K562 (cell line): ENCODE results near the gene PDIA4. TPM values are rescaled to one million over a fixed set of nuclear protein-coding genes. Genes with fewer than 3 reads are reported as not detected.

ENCODE experiments used
- ATAC-seq: fragments of 200-7000 bp; cut with Tn5 transposase; 3 replicates; pipeline ENCODE4 v1.9.1; 2020; ENCODE audit warnings: moderate library complexity
- BruUV-seq: library from RNA; stranded (reverse); fragments of 400-500 nt; replicated peaks from 2 replicates; lab custom pipeline; 2021; lab: Mats Ljungman, UMichigan
- CTCF ChIA-PET: fragments of 300-600 bp; formaldehyde crosslinking; extraction: SDS; loops from one replicate; lab custom pipeline; 2021; ENCODE audit warnings: low intra/inter-chr PET ratio; lab: Yijun Ruan, JAX
- POLR2A ChIA-PET: fragments of 300-600, 350-650 bp; sonication (Branson Sonifier 250); formaldehyde crosslinking; extraction: SDS; loops from one replicate; lab custom pipeline; 2021; ENCODE audit warnings: antibody characterized with exemption, inconsistent platforms; lab: Yijun Ruan, JAX
- DNase-seq, 4 experiments: peaks; one replicate each; pipeline versions ENCODE4 v3.0.0 to v3.0.0-alpha.2; 2011 to 2018; ENCODE audit warnings: low spot score in 3 of 4, mixed read lengths in 3 of 4; ENCODE audit errors: extremely low read depth in 1 of 4
- FAIRE-seq: peaks from 2 replicates; lab custom pipeline; 2011; peaks lifted over from hg19 to GRCh38; lab: Jason Lieb, UNC
- H2AFZ ChIP-seq: 2 replicates; pipeline ENCODE4 v1.6.0; 2011; ENCODE audit warnings: low read depth, low read length, control low read depth, inconsistent platforms
- H3K27ac ChIP-seq: fragments of 200-600 bp; 3 replicates; pipeline ENCODE4 v1.8.0; 2011; ENCODE audit warnings: low read depth, mild to moderate bottlenecking, control low read depth, inconsistent platforms, low read length, moderate library complexity, mixed read lengths; ENCODE audit errors: extremely low read depth
- H3K27me3 ChIP-seq, 2 experiments: fragments of 300-600 bp in 1 of 2; 2 replicates in 1 of 2; 3 replicates in 1 of 2; pipeline versions ENCODE4 v1.6.0 to v1.8.0; 2011; ENCODE audit warnings: inconsistent platforms in 2 of 2, low read length in 2 of 2, mild to moderate bottlenecking in 1 of 2, mixed read lengths in 1 of 2, moderate library complexity in 1 of 2; ENCODE audit not compliant: control insufficient read depth in 2 of 2, insufficient read depth in 2 of 2
- H3K36me3 ChIP-seq: fragments of 300-600 bp; 3 replicates; pipeline ENCODE4 v1.8.0; 2011; ENCODE audit warnings: mild to moderate bottlenecking, low read length, inconsistent platforms; ENCODE audit not compliant: control insufficient read depth, insufficient read depth
- H3K4me1 ChIP-seq, 2 experiments: fragments of 200-600 bp in 1 of 2; replicated peaks in 1 of 2; 2 replicates in 1 of 2; 3 replicates in 1 of 2; pipeline versions ENCODE4 v1.5.1 to v1.8.0; 2011; ENCODE audit warnings: inconsistent platforms in 2 of 2, low read length in 2 of 2, mild to moderate bottlenecking in 1 of 2, mixed read lengths in 1 of 2, moderate library complexity in 1 of 2; ENCODE audit not compliant: control insufficient read depth in 2 of 2, insufficient read depth in 2 of 2
- H3K4me2 ChIP-seq: 2 replicates; pipeline ENCODE4 v1.6.1; 2011; ENCODE audit warnings: low read length, control low read depth, inconsistent platforms, mixed read lengths; ENCODE audit not compliant: insufficient read depth
- H3K4me3 ChIP-seq: fragments of 200-600 bp; sonication (generic), shearing (Covaris generic); 2 replicates; pipeline ENCODE4 v1.5.1; 2016; ENCODE audit warnings: control low read depth, inconsistent platforms
- H3K79me2 ChIP-seq: fragments of 200-600 bp; 3 replicates; pipeline ENCODE4 v1.8.0; 2011; ENCODE audit warnings: low read length, inconsistent platforms; ENCODE audit not compliant: control insufficient read depth, insufficient read depth
- H3K9ac ChIP-seq, 2 experiments: 2 replicates each; pipeline versions ENCODE4 v1.6.0 to v1.6.1; 2011; ENCODE audit warnings: low read depth in 2 of 2, low read length in 2 of 2, control low read depth in 1 of 2, inconsistent platforms in 1 of 2, mild to moderate bottlenecking in 1 of 2, mixed read lengths in 1 of 2; ENCODE audit not compliant: insufficient read depth in 1 of 2
- H3K9me1 ChIP-seq: one replicate; pipeline ENCODE4 v1.6.0; 2011; ENCODE audit warnings: inconsistent platforms, mild to moderate bottlenecking, low read length, moderate library complexity; ENCODE audit not compliant: control insufficient read depth, insufficient read depth
- H3K9me3 ChIP-seq: replicated peaks from 2 replicates; pipeline ENCODE4 v1.5.1; 2011; ENCODE audit warnings: low read depth, low read length, inconsistent platforms; ENCODE audit not compliant: control insufficient read depth, insufficient read depth
- H4K20me1 ChIP-seq: replicated peaks from 2 replicates; pipeline ENCODE4 v1.6.1; 2011; ENCODE audit warnings: low read length, inconsistent platforms, mixed read lengths; ENCODE audit not compliant: control insufficient read depth, insufficient read depth
- BCOR ChIP-seq: fragments of 450-650 bp; IDR thresholded peaks from 2 replicates; pipeline ENCODE4 v1.6.1; 2016
- E2F5 ChIP-seq: sonication (generic); formaldehyde crosslinking; IDR thresholded peaks from 2 replicates; pipeline ENCODE4 v1.8.0; 2022; ENCODE audit warnings: mild to moderate bottlenecking, missing genetic modification reagents
- HCFC1 ChIP-seq: IDR thresholded peaks from 2 replicates; pipeline ENCODE4 v1.6.1; 2012; ENCODE audit warnings: low read depth, low read length, improper control_type of control experiment
- HMBOX1 ChIP-seq: sonication (generic); IDR thresholded peaks from 2 replicates; pipeline ENCODE4 v1.6.1; 2016
- KDM5B ChIP-seq: fragments of 200-600 bp; sonication (generic); IDR thresholded peaks from 2 replicates; pipeline ENCODE4 v1.6.1; 2012; ENCODE audit warnings: low read depth, mild to moderate bottlenecking, moderate library complexity, low read length, control low read depth, inconsistent platforms; ENCODE audit not compliant: insufficient replicate concordance
- NFATC3 ChIP-seq: fragments of 450-650 bp; IDR thresholded peaks from 2 replicates; pipeline ENCODE4 v1.6.1; 2017; ENCODE audit warnings: mild to moderate bottlenecking
- NUFIP1 ChIP-seq: fragments of 450-650 bp; IDR thresholded peaks from 2 replicates; pipeline ENCODE4 v1.6.1; 2018; ENCODE audit not compliant: partially characterized antibody
- SAFB ChIP-seq: fragments of 200-400 bp; formaldehyde crosslinking; IDR thresholded peaks from 2 replicates; pipeline ENCODE4 v1.6.1; 2017; ENCODE audit warnings: low read depth, low read length, borderline replicate concordance
- SLC30A9 ChIP-seq: fragments of 250-450 bp; sonication (Bioruptor Pico); IDR thresholded peaks from 2 replicates; pipeline ENCODE4 v1.8.0; 2022; ENCODE audit warnings: mild to moderate bottlenecking, moderate library complexity
- SRSF7 ChIP-seq: fragments of 200-400 bp; formaldehyde crosslinking; optimal IDR thresholded peaks from 2 replicates; pipeline ENCODE3; 2017; ENCODE audit warnings: mild to moderate bottlenecking, low read depth, low read length
- ZBTB17 ChIP-seq: fragments of 450-650 bp; formaldehyde crosslinking; IDR thresholded peaks from 2 replicates; pipeline ENCODE4 v1.4.0; 2020; ENCODE audit warnings: mild to moderate bottlenecking
- ZNF197 ChIP-seq: fragments of 200-800 bp; sonication (Bioruptor generic); IDR thresholded peaks from 2 replicates; pipeline ENCODE4 v1.6.1; 2016; ENCODE audit warnings: low read depth, missing genetic modification characterization, missing compliant biosample characterization
- ZNF354B ChIP-seq: fragments of 250-450 bp; sonication (Bioruptor Pico); IDR thresholded peaks from 2 replicates; pipeline ENCODE4 v1.4.0; 2020
- ZNF395 ChIP-seq: fragments of 200-800 bp; sonication (Bioruptor generic); IDR thresholded peaks from 2 replicates; pipeline ENCODE4 v1.6.1; 2017; ENCODE audit warnings: missing genetic modification characterization, missing compliant biosample characterization
- ZNF41 ChIP-seq: fragments of 250-450 bp; sonication (Bioruptor Pico); conservative IDR thresholded peaks from 2 replicates; pipeline ENCODE4 v1.4.0; 2020; ENCODE audit warnings: mild to moderate bottlenecking
- ZNF431 ChIP-seq: sonication (generic); formaldehyde crosslinking; IDR thresholded peaks from 2 replicates; pipeline ENCODE4 v1.8.0; 2022; ENCODE audit warnings: mild to moderate bottlenecking, missing genetic modification reagents
- ZNF589 ChIP-seq: fragments of 200-800 bp; sonication (Bioruptor generic); IDR thresholded peaks from 2 replicates; pipeline ENCODE4 v1.6.1; 2016; ENCODE audit warnings: low read depth, missing genetic modification characterization, missing compliant biosample characterization
- ZNF740 ChIP-seq, 3 experiments: fragments of 200-800 bp in 1 of 3; sonication (Bioruptor generic) in 1 of 3; sonication (generic) in 1 of 3; formaldehyde crosslinking in 1 of 3; IDR thresholded peaks; 2 replicates each; pipeline versions ENCODE4 v1.6.1 to v1.8.0; 2016 to 2022; ENCODE audit warnings: mild to moderate bottlenecking in 2 of 3, missing compliant biosample characterization in 2 of 3, missing genetic modification characterization in 2 of 3, missing genetic modification reagents in 1 of 3
- WGBS: fragments of 100-300 bp; shearing (Covaris generic); methylation state at CpG from one replicate; pipeline ENCODE4 v1.1.6; 2016; ENCODE audit warnings: low coverage, mixed read lengths; ENCODE audit not compliant: insufficient coverage; ENCODE audit errors: missing lambda C conversion rate; 5-methylcytosine and 5-hydroxymethylcytosine counted together
- in situ Hi-C: fragments of 300-500 bp; cut with MboI; formaldehyde crosslinking; loops from 4 replicates; pipeline ENCODE4 v1.15.0; 2018; ENCODE audit warnings: inconsistent platforms, mixed read lengths
- intact Hi-C: fragments of 100-400 bp; cut with micrococcal nuclease; formaldehyde crosslinking; loops from 2 replicates; pipeline ENCODE4 v1.14.2; 2022
- polyA plus RNA-seq, 8 experiments: library from polyadenylated mRNA; depleted of rRNA in 4 of 8; stranded (reverse) in 5 of 8; unstranded in 3 of 8; fragments of >200 nt; fragmentation: Nextera tagmentation in 2 of 8; fragmentation: Illumina TruSeq in 1 of 8; extraction: Ambion mirVana in 2 of 8; extraction: Trizol in 1 of 8; gene quantifications; 2 replicates each; pipeline versions ENCODE4 v1.2.1 to v1.2.3, GENCODE V29; 2011 to 2014; ENCODE audit warnings: inconsistent platforms in 1 of 8, missing spikeins in 1 of 8
- total RNA-seq, 7 experiments: library from RNA; depleted of rRNA in 6 of 7; stranded (reverse); fragments of >200 nt in 6 of 7; fragmentation: Illumina TruSeq in 2 of 7; extraction: Trizol in 2 of 7; gene quantifications; 2 replicates each; pipeline versions ENCODE4 v1.2.1 to v1.2.3, GENCODE V29; 2011 to 2021; ENCODE audit warnings: low replicate concordance in 1 of 7

The PDIA4 gene
- total and polyA plus RNA-seq, 9 of the 15 experiments (the other 6 are each of a cell fraction or from before 2014, with no cell fraction given): 9.1 to 175 (median 146) TPM

GRCh38 chr7:149009527-149009926 is 18.8 kb downstream of the PDIA4 start:
- H3K9me3 ChIP-seq: no peaks in the 10 kb centered on the region
- TF ChIP-seq ZNF431 (CRISPR knock-in tag) (no peak), ZNF197 (CRISPR knock-in tag) (no peak), NUFIP1 (no peak), SAFB (no peak), ZNF354B (CRISPR knock-in tag) (no peak), ZNF41 (CRISPR knock-in tag) (no peak), SRSF7 (no peak), ZNF589 (no peak), BCOR (no peak), NFATC3 (no peak), ZNF395 (no peak), HCFC1 (no peak), HMBOX1 (no peak), SLC30A9 (CRISPR knock-in tag) (no peak), KDM5B (no peak), E2F5 (CRISPR knock-in tag) (no peak), ZNF740 (CRISPR knock-in tag; IDR thresholded peaks at IDR 0.05) (no peak), ZNF740 (tag; IDR thresholded peaks at IDR 0.05) (no peak), ZBTB17 (CRISPR knock-in tag) (no peak)
- TF ChIP-seq, all 486 proteins: peak for 0
- no peak overlapping the region for H3K9ac ChIP-seq
- DNase-seq: no peak
- peaks cover 13% of the 10 kb centered on the region; the same call in 1 of the 2 replicates for H4K20me1 ChIP-seq
- in situ Hi-C loops: no loop called here
- no peak for ATAC-seq
- ChIA-PET POLR2A (interaction anchor here (0.7 to 2.2 kb wide), 5 partner anchors 11 to 56 kb away, joined by 3 to 8 read pairs (median 3); no protein-coding TSS in a partner anchor), CTCF (no interaction called here)
- intact Hi-C loops: no loop called here
- peaks cover 0 to 6% of the 10 kb centered on the region in 2 experiments; a peak in 1 of 5 replicates for H3K4me1 ChIP-seq
- no peak overlapping the region for H3K4me2 ChIP-seq
- WGBS: 85% methylated on average over 3 of the region's 3 CpGs
- no peak overlapping the region for H2AFZ ChIP-seq
- peaks cover 7% of the 10 kb centered on the region for H3K9me1 ChIP-seq
- no TSS peak for BruUV-seq
- H3K79me2 ChIP-seq: no peaks in the 10 kb centered on the region
- no peak overlapping the region for H3K4me3 ChIP-seq
- FAIRE-seq: peak; percentile 15
- no peaks in the 10 kb centered on the region for H3K27me3 ChIP-seq
- H3K36me3 ChIP-seq: peaks cover 98% of the 10 kb centered on the region
- no peak overlapping the region for H3K27ac ChIP-seq
